SK-N-MC (cell line): ENCODE results near the gene DOCK8.

Source experiments
- DNase-seq: peaks from one replicate; pipeline ENCODE4 v3.0.0-alpha.2; 2011; ENCODE audit warnings: low read depth, low spot score
- H3K27ac ChIP-seq: fragments of 200-600 bp; sonication (generic); 2 replicates; pipeline ENCODE4 v1.5.1; 2016; ENCODE audit warnings: mixed run types
- H3K36me3 ChIP-seq: fragments of 200-600 bp; sonication (generic); 2 replicates; pipeline ENCODE4 v1.6.1; 2017; ENCODE audit warnings: antibody characterized with exemption, low read length, mixed read lengths; ENCODE audit not compliant: insufficient read depth
- H3K4me3 ChIP-seq: fragments of 200-600 bp; sonication (generic); 2 replicates; pipeline ENCODE4 v1.5.1; 2016
- H3K9ac ChIP-seq: fragments of 200-600 bp; sonication (generic); 2 replicates; pipeline ENCODE4 v1.8.0; 2017; ENCODE audit warnings: mixed run types, mixed read lengths; ENCODE audit not compliant: insufficient read length
- H3K9me3 ChIP-seq: fragments of 200-600 bp; sonication (generic); 2 replicates; pipeline ENCODE4 v1.6.1; 2017; ENCODE audit warnings: low read depth, mild to moderate bottlenecking, antibody characterized with exemption, low read length, moderate library complexity, mixed read lengths
- EZH2 ChIP-seq: fragments of 200-600 bp; sonication (generic); IDR thresholded peaks from one replicate; pipeline ENCODE4 v1.6.1; 2017; ENCODE audit warnings: antibody characterized with exemption
- FOXP2 ChIP-seq: optimal IDR thresholded peaks from 2 replicates; pipeline ENCODE3; 2011; ENCODE audit warnings: mild to moderate bottlenecking, moderate library complexity; ENCODE audit not compliant: insufficient read depth; ENCODE audit errors: extremely low read length, control extremely low read depth
- POLR2AphosphoS5 ChIP-seq: IDR thresholded peaks from 2 replicates; pipeline ENCODE4 v1.6.1; 2012; ENCODE audit warnings: mild to moderate bottlenecking, low read depth, low read length, borderline replicate concordance

DOCK8 gene

GRCh38 chr9:357560-357959 lies 142.9 kb downstream of the DOCK8 start:
- no peak for DNase-seq
- TF ChIP-seq EZH2 (no peak), POLR2AphosphoS5 (no peak), FOXP2 (no peak)
- H3K36me3 ChIP-seq, result no peaks in the 10 kb centered on the region

GRCh38 chr9:362561-363273 lies 148.1 kb downstream of the DOCK8 start:
- H3K27ac ChIP-seq, result no peak overlapping the region
- H3K9me3 ChIP-seq, result no peaks in the 10 kb centered on the region
- no peak overlapping the region for H3K4me3 ChIP-seq
- H3K9ac ChIP-seq, result no peak overlapping the region
- no peaks in the 10 kb centered on the region for H3K36me3 ChIP-seq
- no peak for DNase-seq
- TF ChIP-seq FOXP2 (no peak), EZH2 (no peak), POLR2AphosphoS5 (no peak)

More at GRCh38 chr9:357560-357959, 142.9 kb downstream of the DOCK8 start:
- no peak overlapping the region for H3K27ac ChIP-seq
- no peak overlapping the region for H3K9ac ChIP-seq
- no peaks in the 10 kb centered on the region for H3K9me3 ChIP-seq
- H3K4me3 ChIP-seq, result no peak overlapping the region

- TF ChIP-seq FOXP2, result no peak
- no peak for TF ChIP-seq POLR2AphosphoS5
- no peak for TF ChIP-seq EZH2
Observed at GRCh38 chr9:363274-363612, 148.6 kb downstream of the DOCK8 start.

GRCh38 chr9:365436-365835 lies 150.8 kb downstream of the DOCK8 start:
- DNase-seq, result peak; percentile 3
- Histone ChIP-seq H3K36me3 (no peaks in the 10 kb centered on the region), H3K9me3 (no peaks in the 10 kb centered on the region), H3K4me3 (no peak overlapping the region), H3K27ac (no peak overlapping the region), H3K9ac (no peak overlapping the region)
- no peak for TF ChIP-seq FOXP2
- TF ChIP-seq POLR2AphosphoS5, result no peak
- TF ChIP-seq EZH2, result no peak

More at GRCh38 chr9:363274-363612, 148.6 kb downstream of the DOCK8 start:
- no peaks in the 10 kb centered on the region for H3K9me3 ChIP-seq
- no peak for DNase-seq
- H3K4me3 ChIP-seq, result no peak overlapping the region
- H3K9ac ChIP-seq, result no peak overlapping the region
- H3K27ac ChIP-seq, result no peak overlapping the region
- H3K36me3 ChIP-seq, result no peaks in the 10 kb centered on the region

GRCh38 chr9:366620-367019 lies 152.0 kb downstream of the DOCK8 start:
- TF ChIP-seq EZH2 (no peak), FOXP2 (no peak), POLR2AphosphoS5 (no peak)
- no peaks in the 10 kb centered on the region for H3K36me3 ChIP-seq
- no peak overlapping the region for H3K9ac ChIP-seq

GRCh38 chr9:370086-370485 lies 155.4 kb downstream of the DOCK8 start:
- Histone ChIP-seq H3K4me3 (no peak overlapping the region), H3K36me3 (no peaks in the 10 kb centered on the region), H3K27ac (no peak overlapping the region), H3K9me3 (no peaks in the 10 kb centered on the region), H3K9ac (no peak overlapping the region)
- TF ChIP-seq POLR2AphosphoS5 (no peak), FOXP2 (no peak), EZH2 (no peak)
- DNase-seq, result no peak

More at GRCh38 chr9:366620-367019, 152.0 kb downstream of the DOCK8 start:
- Histone ChIP-seq H3K4me3 (no peak overlapping the region), H3K9me3 (no peaks in the 10 kb centered on the region), H3K27ac (no peak overlapping the region)
- DNase-seq, result no peak

GRCh38 chr9:371349-371748 lies 156.7 kb downstream of the DOCK8 start:
- no peak overlapping the region for H3K4me3 ChIP-seq
- H3K9ac ChIP-seq, result no peak overlapping the region
- H3K9me3 ChIP-seq, result no peaks in the 10 kb centered on the region
- H3K27ac ChIP-seq, result no peak overlapping the region
- no peak for TF ChIP-seq POLR2AphosphoS5
- TF ChIP-seq FOXP2, result no peak
- TF ChIP-seq EZH2, result no peak
- DNase-seq, result no peak
- H3K36me3 ChIP-seq, result no peaks in the 10 kb centered on the region

GRCh38 chr9:372128-372527 lies 157.5 kb downstream of the DOCK8 start:
- Histone ChIP-seq H3K9ac (no peak overlapping the region), H3K4me3 (no peak overlapping the region), H3K27ac (no peak overlapping the region), H3K9me3 (no peaks in the 10 kb centered on the region), H3K36me3 (no peaks in the 10 kb centered on the region)
- TF ChIP-seq EZH2 (no peak), POLR2AphosphoS5 (no peak), FOXP2 (no peak)
- no peak for DNase-seq
